ENCODE measurements around the gene PLA2G2E.

The PLA2G2E gene

GRCh38 chr1:19923137-19923952 is at the start of gene PLA2G2E:
PLA2G2E (minus strand) TSS chr1:19923617; CDS start chr1:19923559, 58 bp downstream.
- DNase-seq (ENCODE audit: low spot score), result no peak

- no peak for DNase-seq (ENCODE audit: low spot score)
Measured at GRCh38 chr1:19971664-19972063, 48.2 kb upstream of the PLA2G2E start.

GRCh38 chr1:19969898-19970660 is 46.7 kb upstream of the PLA2G2E start:
- no peak for DNase-seq (ENCODE audit: low spot score)

- no peak for DNase-seq (ENCODE audit: low spot score)
Measured at GRCh38 chr1:19967808-19968207, 44.4 kb upstream of the PLA2G2E start.

GRCh38 chr1:19964542-19964941 is 41.1 kb upstream of the PLA2G2E start:
- DNase-seq (ENCODE audit: low spot score), result no peak

GRCh38 chr1:19963636-19964035 is 40.2 kb upstream of the PLA2G2E start:
- no peak for DNase-seq (ENCODE audit: low spot score)

GRCh38 chr1:19960591-19960990 is 37.2 kb upstream of the PLA2G2E start:
- no peak for DNase-seq (ENCODE audit: low spot score)

GRCh38 chr1:19957779-19958178 is 34.4 kb upstream of the PLA2G2E start:
- DNase-seq (ENCODE audit: low spot score), result no peak

GRCh38 chr1:19955534-19956170 is 32.2 kb upstream of the PLA2G2E start:
- no peak for DNase-seq (ENCODE audit: low spot score)

GRCh38 chr1:19954059-19954458 is 30.6 kb upstream of the PLA2G2E start:
- DNase-seq (ENCODE audit: low spot score), result no peak

- DNase-seq (ENCODE audit: low spot score), result peak; percentile 92
Measured at GRCh38 chr1:19949016-19949415, 25.6 kb upstream of the PLA2G2E start.

- no peak for DNase-seq (ENCODE audit: low spot score)
Measured at GRCh38 chr1:19946971-19947370, 23.6 kb upstream of the PLA2G2E start.

GRCh38 chr1:19946331-19946751 is 22.9 kb upstream of the PLA2G2E start:
- no peak for DNase-seq (ENCODE audit: low spot score)

GRCh38 chr1:19945914-19946313 is 22.5 kb upstream of the PLA2G2E start:
- no peak for DNase-seq (ENCODE audit: low spot score)

GRCh38 chr1:19942657-19943056 is 19.2 kb upstream of the PLA2G2E start:
- no peak for DNase-seq (ENCODE audit: low spot score)

GRCh38 chr1:19942088-19942487 is 18.7 kb upstream of the PLA2G2E start:
- DNase-seq (ENCODE audit: low spot score), result no peak

GRCh38 chr1:19941206-19941568 is 17.8 kb upstream of the PLA2G2E start:
- no peak for DNase-seq (ENCODE audit: low spot score)

- DNase-seq (ENCODE audit: low spot score), result no peak
Measured at GRCh38 chr1:19940486-19941205, 17.2 kb upstream of the PLA2G2E start.

GRCh38 chr1:19938472-19938871 is 15.1 kb upstream of the PLA2G2E start:
- DNase-seq (ENCODE audit: low spot score), result no peak

- DNase-seq (ENCODE audit: low spot score), result no peak
Measured at GRCh38 chr1:19936061-19936750, 12.8 kb upstream of the PLA2G2E start.

- no peak for DNase-seq (ENCODE audit: low spot score)
Measured at GRCh38 chr1:19934336-19934735, 10.9 kb upstream of the PLA2G2E start.

GRCh38 chr1:19932866-19933265 is 9.4 kb upstream of the PLA2G2E start:
- no peak for DNase-seq (ENCODE audit: low spot score)

All from AG08395 (cell line).